Measurements from ENCODE around the gene PPP1R7. TPM values are rescaled to one million over a fixed set of nuclear protein-coding genes. Genes with fewer than 3 reads are reported as not detected.

The PPP1R7 gene
- total RNA-seq, 2 experiments from 2014 or later = 36.4 to 38.2 TPM

GRCh38 chr2:241114836-241115235, 35.4 kb upstream of the PPP1R7 start:
- Mint-ChIP-seq H3K36me3 (ENCODE audit: low read depth) (peaks cover 69% of the 10 kb centered on the region), H3K4me1 (ENCODE audit: low read depth) (peaks cover 33% of the 10 kb centered on the region), H3K27me3 (no peaks in the 10 kb centered on the region), H3K27ac (no peak overlapping the region), H3K9me3 (no peaks in the 10 kb centered on the region), H3K4me3 (no peak overlapping the region)
- H3K27me3 ChIP-seq (ENCODE audit: control insufficient read depth in 1 of 2, insufficient read depth in 2 of 2, low read length in 2 of 2) = no peaks in the 10 kb centered on the region
- CTCF ChIA-PET = interaction anchor here (2.1 kb wide), 1 partner anchor 36 kb away, joined by 7 read pairs; no protein-coding TSS in a partner anchor
- H3K9me3 ChIP-seq (ENCODE audit: control insufficient read depth in 1 of 2, insufficient read depth in 1 of 2, low read length in 2 of 2) = no peaks in the 10 kb centered on the region
- no peak overlapping the region for H3K4me3 ChIP-seq (ENCODE audit: low read length)
- ATAC-seq (ENCODE audit: poor library complexity) = no peak
- H3K36me3 ChIP-seq (ENCODE audit: insufficient read depth, low read length) = peaks cover 33% of the 10 kb centered on the region
- POLR2A ChIA-PET = no interaction called here
- peaks cover 30% of the 10 kb centered on the region for H3K4me1 ChIP-seq (ENCODE audit: insufficient read depth, low read length)
- no peak for TF ChIP-seq CTCF (IDR thresholded peaks at IDR 0.05)
- no peak overlapping the region for H3K27ac ChIP-seq (ENCODE audit: low read depth in 1 of 2, low read length in 2 of 2)
- intact Hi-C loops (cut with DNase I, micrococcal nuclease) = no loop called here
- DNase-seq = no peak

GRCh38 chr2:241115361-241115760, 34.9 kb upstream of the PPP1R7 start:
- intact Hi-C loops (cut with DNase I, micrococcal nuclease) = no loop called here
- H3K27ac Mint-ChIP-seq = no peak overlapping the region
- TF ChIP-seq CTCF (IDR thresholded peaks at IDR 0.05) = no peak
- H3K27me3 Mint-ChIP-seq = no peaks in the 10 kb centered on the region
- H3K9me3 Mint-ChIP-seq = no peaks in the 10 kb centered on the region
- no peak for ATAC-seq (ENCODE audit: poor library complexity)
- Histone ChIP-seq H3K36me3 (ENCODE audit: insufficient read depth, low read length) (peaks cover 33% of the 10 kb centered on the region), H3K9me3 (ENCODE audit: control insufficient read depth in 1 of 2, insufficient read depth in 1 of 2, low read length in 2 of 2) (no peaks in the 10 kb centered on the region), H3K4me1 (ENCODE audit: insufficient read depth, low read length) (peaks cover 25% of the 10 kb centered on the region), H3K27ac (ENCODE audit: low read depth in 1 of 2, low read length in 2 of 2) (no peak overlapping the region), H3K4me3 (ENCODE audit: low read length) (no peak overlapping the region), H3K27me3 (ENCODE audit: control insufficient read depth in 1 of 2, insufficient read depth in 2 of 2, low read length in 2 of 2) (no peaks in the 10 kb centered on the region)
- H3K4me3 Mint-ChIP-seq = no peak overlapping the region
- ChIA-PET CTCF (interaction anchor here (2.1 kb wide), 1 partner anchor 37 kb away, joined by 7 read pairs; no protein-coding TSS in a partner anchor), POLR2A (no interaction called here)
- H3K36me3 Mint-ChIP-seq (ENCODE audit: low read depth) = peaks cover 69% of the 10 kb centered on the region
- peaks cover 27% of the 10 kb centered on the region for H3K4me1 Mint-ChIP-seq (ENCODE audit: low read depth)
- DNase-seq = no peak

GRCh38 chr2:241116606-241117560, 33.4 kb upstream of the PPP1R7 start:
- intact Hi-C loops (cut with DNase I, micrococcal nuclease) = no loop called here
- Mint-ChIP-seq H3K27me3 (no peaks in the 10 kb centered on the region), H3K4me1 (ENCODE audit: low read depth) (peaks cover 23% of the 10 kb centered on the region), H3K4me3 (no peak overlapping the region), H3K27ac (no peak overlapping the region), H3K36me3 (ENCODE audit: low read depth) (peaks cover 74% of the 10 kb centered on the region), H3K9me3 (peaks cover 2% of the 10 kb centered on the region)
- H3K36me3 ChIP-seq (ENCODE audit: insufficient read depth, low read length) = peaks cover 38% of the 10 kb centered on the region
- H3K9me3 ChIP-seq (ENCODE audit: control insufficient read depth in 1 of 2, insufficient read depth in 1 of 2, low read length in 2 of 2) = no peaks in the 10 kb centered on the region
- ATAC-seq (ENCODE audit: poor library complexity) = no peak
- no peak for DNase-seq
- H3K27me3 ChIP-seq (ENCODE audit: control insufficient read depth in 1 of 2, insufficient read depth in 2 of 2, low read length in 2 of 2) = no peaks in the 10 kb centered on the region
- no peak overlapping the region for H3K4me3 ChIP-seq (ENCODE audit: low read length)
- no peak overlapping the region for H3K27ac ChIP-seq (ENCODE audit: low read depth in 1 of 2, low read length in 2 of 2)
- ChIA-PET POLR2A (interaction anchor here (0.7 to 1.5 kb wide), 2 partner anchors 15 kb away, joined by 3 to 5 read pairs; partner anchors contain the start of gene MTERF4), CTCF (no interaction called here)
- peaks cover 11% of the 10 kb centered on the region for H3K4me1 ChIP-seq (ENCODE audit: insufficient read depth, low read length)
- TF ChIP-seq CTCF (IDR thresholded peaks at IDR 0.05) = no peak

Data from CD4-positive, alpha-beta T cell (primary cell).